K562 (cell line): ENCODE measurements around the gene ASCC2. TPM values are rescaled to one million over a fixed set of nuclear protein-coding genes. Genes with fewer than 3 reads are reported as not detected.

Experiments
- BDP1 ChIP-seq: IDR thresholded peaks from 3 replicates; pipeline ENCODE4 v1.6.1; 2011; ENCODE audit not compliant: insufficient read length, insufficient read depth
- BRF1 ChIP-seq: IDR thresholded peaks from 3 replicates; pipeline ENCODE4 v1.6.1; 2011; ENCODE audit warnings: borderline replicate concordance, mild to moderate bottlenecking; ENCODE audit not compliant: insufficient read length; ENCODE audit errors: extremely low read depth
- CEBPG ChIP-seq, 3 experiments: fragments of 200-800 bp in 1 of 3; sonication (Bioruptor generic) in 1 of 3; sonication (generic) in 1 of 3; formaldehyde crosslinking in 1 of 3; IDR thresholded peaks in 2 of 3; conservative IDR thresholded peaks in 1 of 3; 2 replicates each; pipeline versions ENCODE4 v1.6.1 to v1.8.0; 2016 to 2022; ENCODE audit warnings: missing compliant biosample characterization in 2 of 3, missing genetic modification characterization in 2 of 3, mild to moderate bottlenecking in 1 of 3, missing genetic modification reagents in 1 of 3
- CHD1 ChIP-seq: fragments of 200-600 bp; sonication (generic); IDR thresholded peaks from one replicate; pipeline ENCODE4 v1.6.1; 2012; ENCODE audit warnings: mild to moderate bottlenecking, moderate library complexity, low read length, inconsistent platforms
- DMBX1 ChIP-seq: fragments of 250-450 bp; sonication (Bioruptor Pico); IDR thresholded peaks from 2 replicates; pipeline ENCODE4 v1.8.0; 2022; ENCODE audit warnings: inconsistent platforms, mild to moderate bottlenecking, moderate library complexity, borderline replicate concordance
- EWSR1 ChIP-seq: fragments of 450-650 bp; IDR thresholded peaks from 2 replicates; pipeline ENCODE4 v1.6.1; 2018; ENCODE audit warnings: borderline replicate concordance, mild to moderate bottlenecking, low read depth, moderate library complexity; ENCODE audit not compliant: partially characterized antibody
- MYC ChIP-seq, 2 experiments: fragments of 250-450 bp in 1 of 2; sonication (Bioruptor Pico) in 1 of 2; IDR thresholded peaks; 2 replicates each; pipeline versions ENCODE4 v1.5.1 to v1.6.1; 2012 to 2021; ENCODE audit warnings: low read depth in 2 of 2, borderline replicate concordance in 1 of 2, improper control_type of control experiment in 1 of 2, low read length in 1 of 2, mild to moderate bottlenecking in 1 of 2, moderate library complexity in 1 of 2
- NUFIP1 ChIP-seq: fragments of 450-650 bp; IDR thresholded peaks from 2 replicates; pipeline ENCODE4 v1.6.1; 2018; ENCODE audit not compliant: partially characterized antibody
- RBM34 ChIP-seq: fragments of 200-400 bp; formaldehyde crosslinking; IDR thresholded peaks from 2 replicates; pipeline ENCODE4 v1.6.1; 2018; ENCODE audit warnings: low read length, borderline replicate concordance; ENCODE audit not compliant: insufficient read depth
- SMAD3 ChIP-seq: fragments of 450-650 bp; formaldehyde crosslinking; conservative IDR thresholded peaks from 2 replicates; pipeline ENCODE4 v1.4.0; 2020; ENCODE audit warnings: mild to moderate bottlenecking
- ZNF589 ChIP-seq: fragments of 200-800 bp; sonication (Bioruptor generic); IDR thresholded peaks from 2 replicates; pipeline ENCODE4 v1.6.1; 2016; ENCODE audit warnings: low read depth, missing genetic modification characterization, missing compliant biosample characterization
- polyA plus RNA-seq, 8 experiments: library from polyadenylated mRNA; depleted of rRNA in 4 of 8; stranded (reverse) in 5 of 8; unstranded in 3 of 8; fragments of >200 nt; fragmentation: Nextera tagmentation in 2 of 8; fragmentation: Illumina TruSeq in 1 of 8; extraction: Ambion mirVana in 2 of 8; extraction: Trizol in 1 of 8; gene quantifications; 2 replicates each; pipeline versions ENCODE4 v1.2.1 to v1.2.3, GENCODE V29; 2011 to 2014; ENCODE audit warnings: inconsistent platforms in 1 of 8, missing spikeins in 1 of 8
- total RNA-seq, 7 experiments: library from RNA; depleted of rRNA in 6 of 7; stranded (reverse); fragments of >200 nt in 6 of 7; fragmentation: Illumina TruSeq in 2 of 7; extraction: Trizol in 2 of 7; gene quantifications; 2 replicates each; pipeline versions ENCODE4 v1.2.1 to v1.2.3, GENCODE V29; 2011 to 2021; ENCODE audit warnings: low replicate concordance in 1 of 7
- TF ChIP-seq, protein P1 (sequence below): fragments of 450-650 bp; IDR thresholded peaks from 2 replicates; pipeline ENCODE4 v1.6.1; 2016; ENCODE audit warnings: antibody characterized with exemption

The ASCC2 gene
- total and polyA plus RNA-seq, 9 of the 15 experiments (the other 6 are each of a cell fraction or from before 2014, with no cell fraction given), result 4.0 to 46.7 (median 26.8) TPM

DNA sequence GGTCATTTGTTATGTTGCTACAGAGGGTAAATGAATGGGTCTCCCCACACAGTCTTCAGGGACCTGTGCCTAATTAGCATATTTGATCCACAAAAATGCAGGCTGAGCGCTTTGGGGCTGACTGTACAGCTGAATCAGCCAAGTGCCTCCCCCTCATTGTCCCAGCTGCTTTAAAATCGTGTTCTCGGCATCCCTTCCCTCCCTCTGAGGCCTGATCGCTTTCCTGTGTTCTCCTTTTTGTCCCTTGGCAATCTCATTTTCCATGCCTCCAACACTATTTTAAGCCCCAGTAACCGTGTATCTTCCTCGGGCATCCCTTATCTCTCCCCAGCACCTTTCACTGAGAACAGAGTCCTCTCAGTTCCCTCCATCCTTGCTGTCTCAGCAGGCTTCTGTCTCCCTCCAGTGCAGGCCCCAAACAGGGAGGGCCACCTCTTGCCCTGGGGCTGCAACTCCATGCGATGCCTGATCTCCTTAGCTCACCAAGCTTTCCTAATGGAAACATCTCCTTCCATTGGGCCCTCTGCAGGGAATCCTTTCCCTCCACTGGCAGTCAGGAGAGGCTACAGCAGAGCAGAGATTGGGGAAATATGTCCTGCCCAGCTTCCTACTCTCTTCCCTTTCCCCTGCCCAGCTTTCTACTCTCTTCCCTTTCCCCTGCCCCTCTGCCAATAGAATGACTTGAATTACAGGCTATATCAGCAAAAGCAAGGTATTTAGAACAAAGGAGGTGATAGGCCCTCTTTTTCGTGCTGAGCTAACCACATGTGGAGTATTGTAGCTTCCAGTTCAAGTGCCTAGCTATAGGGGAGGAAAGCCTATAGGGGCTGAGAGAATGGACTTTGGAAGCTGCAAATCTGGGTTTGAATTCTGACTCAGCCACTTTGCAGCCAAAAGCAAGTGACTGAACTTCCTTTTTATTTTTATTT lies 57.1 kb downstream of the ASCC2 start (continued):
- TF ChIP-seq MYC (IDR thresholded peaks at IDR 0.05; ENCODE audit: low read depth, low read length) (0 out of 2 replicates have a peak, but pooled peaks have one; percentile 20), MYC (CRISPR knock-in tag; IDR thresholded peaks at IDR 0.05; ENCODE audit: borderline replicate concordance, low read depth) (no peak), ZNF589 (peak; percentile 73; the same call in 1 of the 2 replicates), DMBX1 (CRISPR knock-in tag) (peak; percentile 70), RBM34 (no peak), EWSR1 (no peak), BDP1 (no peak), NUFIP1 (no peak), BRF1 (no peak), CEBPG (CRISPR knock-in tag; IDR thresholded peaks at IDR 0.05) (no peak), CEBPG (tag; conservative IDR thresholded peaks at IDR 0.05 in 1 of 2, IDR thresholded peaks at IDR 0.05 in 1 of 2) (no peak), SMAD3 (CRISPR knock-in tag) (no peak), CHD1 (no peak)
- TF ChIP-seq, protein P1, sequence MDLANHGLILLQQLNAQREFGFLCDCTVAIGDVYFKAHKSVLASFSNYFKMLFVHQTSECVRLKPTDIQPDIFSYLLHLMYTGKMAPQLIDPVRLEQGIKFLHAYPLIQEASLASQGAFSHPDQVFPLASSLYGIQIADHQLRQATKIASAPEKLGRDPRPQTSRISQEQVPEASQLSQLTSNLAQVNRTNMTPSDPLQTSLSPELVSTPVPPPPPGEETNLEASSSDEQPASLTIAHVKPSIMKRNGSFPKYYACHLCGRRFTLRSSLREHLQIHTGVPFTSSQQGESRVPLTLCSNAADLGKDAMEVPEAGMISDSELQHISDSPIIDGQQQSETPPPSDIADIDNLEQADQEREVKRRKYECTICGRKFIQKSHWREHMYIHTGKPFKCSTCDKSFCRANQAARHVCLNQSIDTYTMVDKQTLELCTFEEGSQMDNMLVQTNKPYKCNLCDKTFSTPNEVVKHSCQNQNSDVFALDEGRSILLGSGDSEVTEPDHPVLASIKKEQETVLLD, result peak; percentile 82; the same call in 1 of the 2 replicates
